OCI-LY7 (cell line): Measurements from ENCODE around the gene NKX2-2. TPM values are rescaled to one million over a fixed set of nuclear protein-coding genes. Genes with fewer than 3 reads are reported as not detected.

Experiments
- BruUV-seq: library from RNA; stranded (reverse); fragments of 400-500 nt; replicated peaks from 2 replicates; lab custom pipeline; 2021; lab: Mats Ljungman, UMichigan
- CTCF ChIA-PET: fragments of 300-600 bp; sonication (Branson Sonifier 250); formaldehyde crosslinking; loops from one replicate; lab custom pipeline; 2022; ENCODE audit warnings: antibody characterized with exemption; ENCODE audit not compliant: unreplicated experiment; lab: Charles Lee
- POLR2A ChIA-PET: fragments of 300-600 bp; sonication (Branson Sonifier 250); formaldehyde crosslinking; loops from one replicate; lab custom pipeline; 2022; ENCODE audit warnings: antibody characterized with exemption; lab: Charles Lee
- DNase-seq: peaks from one replicate; pipeline ENCODE4 v3.0.0-alpha.2; 2015; ENCODE audit warnings: low spot score
- H2AFZ ChIP-seq: fragments of 200-600 bp; sonication (generic), shearing (Covaris generic); 2 replicates; pipeline ENCODE4 v1.6.1; 2014; ENCODE audit warnings: mild to moderate bottlenecking, antibody characterized with exemption, low read length, moderate library complexity
- H3K27ac ChIP-seq: fragments of 200-600 bp; sonication (generic); 2 replicates; pipeline ENCODE4 v1.5.1; 2014; ENCODE audit warnings: mixed run types, low read depth, mild to moderate bottlenecking, moderate library complexity, low read length, inconsistent platforms; ENCODE audit not compliant: poor library complexity, severe bottlenecking
- H3K36me3 ChIP-seq: fragments of 200-600 bp; sonication (generic); 2 replicates; pipeline ENCODE4 v1.6.1; 2014; ENCODE audit warnings: mild to moderate bottlenecking, antibody characterized with exemption, low read length, moderate library complexity, mixed read lengths; ENCODE audit not compliant: insufficient read depth
- H3K4me1 ChIP-seq: fragments of 200-600 bp; sonication (generic); 2 replicates; pipeline ENCODE4 v1.5.1; 2014; ENCODE audit warnings: mild to moderate bottlenecking, low read length; ENCODE audit not compliant: insufficient read depth, poor library complexity, severe bottlenecking
- H3K4me2 ChIP-seq: fragments of 200-600 bp; sonication (generic); 2 replicates; pipeline ENCODE4 v1.6.1; 2014; ENCODE audit warnings: mild to moderate bottlenecking, low read length
- H3K4me3 ChIP-seq: fragments of 200-600 bp; sonication (generic); 2 replicates; pipeline ENCODE4 v1.5.1; 2014; ENCODE audit warnings: mild to moderate bottlenecking, low read depth, low read length; ENCODE audit not compliant: poor library complexity, severe bottlenecking
- H3K79me2 ChIP-seq: fragments of 200-600 bp; sonication (generic); 2 replicates; pipeline ENCODE4 v1.6.1; 2016; ENCODE audit warnings: low read depth, mild to moderate bottlenecking, low read length, moderate library complexity, mixed read lengths; ENCODE audit not compliant: insufficient read depth
- H3K9me2 ChIP-seq: fragments of 200-600 bp; sonication (generic); 2 replicates; pipeline ENCODE4 v1.6.1; 2016; ENCODE audit warnings: mild to moderate bottlenecking, low read length, mixed read lengths; ENCODE audit not compliant: insufficient read depth
- H3K9me3 ChIP-seq: fragments of 200-600 bp; sonication (generic); 2 replicates; pipeline ENCODE4 v1.6.1; 2014; ENCODE audit warnings: mild to moderate bottlenecking, mixed run types, low read length, mixed read lengths
- H4K20me1 ChIP-seq: fragments of 200-600 bp; sonication (generic); 2 replicates; pipeline ENCODE4 v1.6.1; 2014; ENCODE audit warnings: mild to moderate bottlenecking, antibody characterized with exemption, low read length, moderate library complexity, mixed read lengths; ENCODE audit not compliant: insufficient read depth
- CTCF ChIP-seq: fragments of 200-600 bp; sonication (generic); conservative IDR thresholded peaks from 2 replicates; pipeline ENCODE4 v1.5.1; 2014; ENCODE audit warnings: mild to moderate bottlenecking, antibody characterized with exemption, low read length, moderate library complexity, mixed read lengths
- EZH2phosphoT487 ChIP-seq: fragments of 200-600 bp; sonication (generic); IDR thresholded peaks from 2 replicates; pipeline ENCODE4 v1.6.1; 2018; ENCODE audit warnings: low read depth, borderline replicate concordance, mild to moderate bottlenecking, mixed run types, antibody characterized with exemption, low read length, moderate library complexity, mixed read lengths
- intact Hi-C: fragments of 100-400 bp; cut with micrococcal nuclease; formaldehyde crosslinking; loops from one replicate; pipeline ENCODE4 v1.10.0; 2022; ENCODE audit not compliant: unreplicated experiment
- total RNA-seq, 2 experiments: library from RNA; depleted of rRNA in 1 of 2; stranded (reverse); fragments of >200 nt in 1 of 2; shearing (Covaris generic) in 1 of 2; gene quantifications; 2 replicates each; pipeline ENCODE4 v1.2.3, GENCODE V29; 2014 to 2022

The NKX2-2 gene
- total RNA-seq, 2 experiments from 2014 or later, result not detected

GRCh38 chr20:21513181-21513663, 642 bp downstream of the NKX2-2 start:
- no peaks in the 10 kb centered on the region for H3K9me2 ChIP-seq
- no peaks in the 10 kb centered on the region for H3K9me3 ChIP-seq
- no peak overlapping the region for H3K4me3 ChIP-seq
- H3K4me2 ChIP-seq, result no peak overlapping the region
- DNase-seq, result no peak
- intact Hi-C loops, result no loop called here
- H4K20me1 ChIP-seq, result no peaks in the 10 kb centered on the region
- no peaks in the 10 kb centered on the region for H3K36me3 ChIP-seq
- H3K79me2 ChIP-seq, result no peaks in the 10 kb centered on the region
- CTCF ChIA-PET, result no interaction called here
- TF ChIP-seq EZH2phosphoT487 (no peak), CTCF (no peak)
- POLR2A ChIA-PET, result no interaction called here
- BruUV-seq, result no TSS peak
- no peak overlapping the region for H3K27ac ChIP-seq
- H3K4me1 ChIP-seq, result no peaks in the 10 kb centered on the region
- H2AFZ ChIP-seq, result no peak overlapping the region

- Histone ChIP-seq H3K4me2 (no peak overlapping the region), H3K79me2 (no peaks in the 10 kb centered on the region), H3K4me1 (no peaks in the 10 kb centered on the region), H3K27ac (no peak overlapping the region), H3K4me3 (no peak overlapping the region), H3K9me3 (no peaks in the 10 kb centered on the region), H3K9me2 (no peaks in the 10 kb centered on the region), H4K20me1 (no peaks in the 10 kb centered on the region), H3K36me3 (no peaks in the 10 kb centered on the region), H2AFZ (no peak overlapping the region)
- intact Hi-C loops, result no loop called here
- POLR2A ChIA-PET, result no interaction called here
- BruUV-seq, result no TSS peak
- no peak for TF ChIP-seq EZH2phosphoT487
- no peak for TF ChIP-seq CTCF
- CTCF ChIA-PET, result no interaction called here
- DNase-seq, result no peak
Measured at GRCh38 chr20:21512634-21513180, 1.2 kb downstream of the NKX2-2 start.

- no peak for TF ChIP-seq EZH2phosphoT487
- no peak for TF ChIP-seq CTCF
- no peak for DNase-seq
- Histone ChIP-seq H2AFZ (no peak overlapping the region), H3K9me3 (no peaks in the 10 kb centered on the region), H3K27ac (no peak overlapping the region), H3K4me1 (no peaks in the 10 kb centered on the region), H3K36me3 (no peaks in the 10 kb centered on the region), H4K20me1 (no peaks in the 10 kb centered on the region), H3K9me2 (no peaks in the 10 kb centered on the region), H3K4me3 (no peak overlapping the region), H3K79me2 (no peaks in the 10 kb centered on the region), H3K4me2 (no peak overlapping the region)
- ChIA-PET CTCF (no interaction called here), POLR2A (no interaction called here)
- intact Hi-C loops, result no loop called here
- BruUV-seq, result no TSS peak
Measured at GRCh38 chr20:21511850-21512633, 1.8 kb downstream of the NKX2-2 start.
